ENCODE data around the gene NEK7.

- TF ChIP-seq, protein P1, sequence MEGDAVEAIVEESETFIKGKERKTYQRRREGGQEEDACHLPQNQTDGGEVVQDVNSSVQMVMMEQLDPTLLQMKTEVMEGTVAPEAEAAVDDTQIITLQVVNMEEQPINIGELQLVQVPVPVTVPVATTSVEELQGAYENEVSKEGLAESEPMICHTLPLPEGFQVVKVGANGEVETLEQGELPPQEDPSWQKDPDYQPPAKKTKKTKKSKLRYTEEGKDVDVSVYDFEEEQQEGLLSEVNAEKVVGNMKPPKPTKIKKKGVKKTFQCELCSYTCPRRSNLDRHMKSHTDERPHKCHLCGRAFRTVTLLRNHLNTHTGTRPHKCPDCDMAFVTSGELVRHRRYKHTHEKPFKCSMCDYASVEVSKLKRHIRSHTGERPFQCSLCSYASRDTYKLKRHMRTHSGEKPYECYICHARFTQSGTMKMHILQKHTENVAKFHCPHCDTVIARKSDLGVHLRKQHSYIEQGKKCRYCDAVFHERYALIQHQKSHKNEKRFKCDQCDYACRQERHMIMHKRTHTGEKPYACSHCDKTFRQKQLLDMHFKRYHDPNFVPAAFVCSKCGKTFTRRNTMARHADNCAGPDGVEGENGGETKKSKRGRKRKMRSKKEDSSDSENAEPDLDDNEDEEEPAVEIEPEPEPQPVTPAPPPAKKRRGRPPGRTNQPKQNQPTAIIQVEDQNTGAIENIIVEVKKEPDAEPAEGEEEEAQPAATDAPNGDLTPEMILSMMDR (IDR thresholded peaks at IDR 0.05; ENCODE audit: low read depth, low read length), result no peak
- TF ChIP-seq EZH2phosphoT487 (IDR thresholded peaks at IDR 0.05; ENCODE audit: low read depth), result no peak
Observed at GRCh38 chr1:198196630-198197029, 39.8 kb downstream of the NEK7 start.

Data from OCI-LY3 (cell line).